HG02981 (cell line): ENCODE measurements around the gene HYAL1.
A peak's percentile ranks its signal among the peaks of the same experiment; 100 is the strongest.

Source experiments
- ATAC-seq: cut with Tn5 transposase; IDR thresholded peaks from one replicate; pipeline ENCODE4 v1.9.1; 2021; ENCODE audit warnings: mild to moderate bottlenecking, moderate library complexity; ENCODE audit not compliant: unreplicated experiment

HYAL1 gene

DNA sequence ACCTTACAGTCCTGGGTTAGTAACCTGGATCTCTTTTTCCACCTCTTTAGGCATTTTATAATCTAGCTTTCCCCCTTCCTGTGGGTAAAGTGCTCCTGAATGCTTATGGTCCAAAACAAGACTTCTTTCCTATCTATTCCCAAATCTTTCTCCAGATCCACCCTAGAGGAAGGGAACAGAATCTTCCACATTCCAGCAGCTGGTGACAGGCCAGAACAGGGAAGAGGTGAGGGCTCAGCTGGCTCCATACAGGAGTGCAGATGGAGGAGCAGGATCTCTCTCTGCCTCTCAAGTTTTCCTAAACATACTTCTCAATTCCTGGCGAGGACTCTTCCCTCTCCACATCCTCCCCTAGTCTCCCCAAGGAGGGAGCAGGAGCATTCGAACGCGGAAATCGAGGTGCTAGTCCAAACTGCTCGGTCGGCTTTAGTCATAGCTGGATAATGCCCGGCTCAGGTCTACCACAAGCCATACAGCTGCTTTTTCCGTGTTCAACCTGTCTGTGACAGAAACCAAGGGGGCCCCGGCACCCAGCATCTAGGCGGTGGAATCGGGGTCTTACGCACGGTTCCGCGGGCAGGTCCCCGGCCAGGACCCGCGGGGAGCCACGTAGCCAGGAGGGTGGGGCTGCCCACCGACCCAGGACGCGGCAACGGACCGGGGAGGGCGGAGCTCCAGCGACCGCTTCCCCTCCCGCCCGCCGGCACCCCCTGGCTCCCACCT lies 33.2 kb upstream of the HYAL1 start:
- ATAC-seq: peak; percentile 26

DNA sequence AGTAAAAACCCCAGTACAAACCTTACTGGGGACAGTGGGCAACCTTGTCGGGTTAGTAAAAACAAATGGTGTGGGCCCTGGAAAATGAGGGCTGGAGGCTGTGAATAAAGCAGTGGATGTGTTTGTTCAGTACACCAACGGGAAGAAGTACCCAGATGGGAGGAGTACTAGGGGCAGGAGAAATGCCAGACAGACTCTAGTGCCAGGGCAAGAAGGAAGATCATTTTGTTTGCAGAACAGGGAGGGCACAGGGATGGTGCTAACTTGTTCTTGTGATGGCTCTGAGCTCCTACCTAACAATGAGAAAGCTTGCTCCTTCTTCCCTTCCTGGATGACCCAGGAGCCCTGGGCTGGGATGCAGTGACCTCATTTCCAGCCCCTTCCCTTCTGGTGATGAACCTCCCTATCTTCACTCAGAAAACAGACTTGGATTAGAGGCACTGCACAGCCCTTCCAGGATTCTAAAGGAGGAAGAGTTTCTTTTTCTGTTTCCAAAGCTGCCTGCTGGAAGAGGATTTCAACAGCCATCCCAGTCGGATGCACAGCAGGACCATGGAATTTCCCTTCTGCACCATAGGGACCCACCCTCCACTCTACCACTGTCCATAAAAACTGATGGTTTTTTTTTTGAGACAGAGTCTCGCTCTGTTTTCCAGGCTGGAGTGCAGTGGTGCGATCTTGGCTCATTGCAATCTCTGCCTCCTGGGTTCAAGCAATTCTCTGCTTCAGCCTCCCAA lies 31.1 kb upstream of the HYAL1 start:
- no peak for ATAC-seq

DNA sequence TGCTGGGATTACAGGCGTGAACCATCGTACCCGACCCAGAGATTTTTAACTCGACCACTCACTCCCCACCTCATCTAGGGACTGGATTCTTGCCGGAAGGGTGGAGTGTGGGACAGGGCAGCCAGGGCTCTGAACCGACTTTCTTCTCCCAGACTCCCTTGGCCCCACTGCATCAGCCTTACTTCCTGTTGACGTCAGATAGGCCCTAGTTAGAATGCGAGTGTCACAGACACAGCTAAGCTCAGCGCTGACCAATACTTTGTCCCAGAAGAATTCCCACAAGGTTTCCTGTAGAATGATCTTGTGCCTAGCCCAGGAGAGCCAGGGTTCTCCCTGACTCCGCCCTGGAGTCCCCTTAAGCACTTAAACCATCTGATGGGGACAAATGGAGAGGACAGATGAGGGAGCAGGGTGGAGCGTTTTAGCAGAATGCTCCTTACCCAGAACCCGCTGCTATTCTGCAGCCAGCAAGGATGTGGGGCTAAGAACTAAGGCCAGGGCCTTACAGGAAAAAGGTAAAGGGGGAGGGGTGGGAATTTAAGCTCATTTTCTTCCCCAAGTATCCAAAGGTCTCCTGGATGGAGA lies 30.5 kb upstream of the HYAL1 start:
- no peak for ATAC-seq

DNA sequence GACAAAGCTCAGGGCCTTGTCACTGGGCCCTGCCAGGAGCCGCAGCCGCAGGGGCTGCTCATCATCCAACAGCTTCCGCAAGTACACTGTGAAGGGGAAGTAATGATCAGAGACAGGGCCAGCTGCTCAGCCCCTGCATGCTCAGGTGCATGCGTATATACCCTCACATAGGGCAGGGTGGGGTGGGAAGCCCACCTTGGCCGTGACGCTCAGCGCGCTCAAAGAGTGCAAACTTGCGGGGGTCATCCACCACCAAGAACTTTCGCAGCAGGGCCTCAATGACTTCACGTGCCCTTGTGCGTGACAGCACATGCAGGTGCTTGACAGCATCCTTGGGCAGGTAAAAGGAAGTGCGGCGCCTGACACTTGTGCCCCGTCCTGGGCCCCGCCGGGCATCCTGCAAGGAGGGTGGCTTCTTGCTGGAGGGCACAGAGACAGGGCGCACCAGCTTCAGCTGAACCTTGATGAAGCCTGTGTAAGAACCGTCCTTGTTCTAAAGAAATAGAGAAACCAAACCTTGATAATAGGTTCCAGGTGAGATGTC lies 28.1 kb upstream of the HYAL1 start:
- no peak for ATAC-seq

DNA sequence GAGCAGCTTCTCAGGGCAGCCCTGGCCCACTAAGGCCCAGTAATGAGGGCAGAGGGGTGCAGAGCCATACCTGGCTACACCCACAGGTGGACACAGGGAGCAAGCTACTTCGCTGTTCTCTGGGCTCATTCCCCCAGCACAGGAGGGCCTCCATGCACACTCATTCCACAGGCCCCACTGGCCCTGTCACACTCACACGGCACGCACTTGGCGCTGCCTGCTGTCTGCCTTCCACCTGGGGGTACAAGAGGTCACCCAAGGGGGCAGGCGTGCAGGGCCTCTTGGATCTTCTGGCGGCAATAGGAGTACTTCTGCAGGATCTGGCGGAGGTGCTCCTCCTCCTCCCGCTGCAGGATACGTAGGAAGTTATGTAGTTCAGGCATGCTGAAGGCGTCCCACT lies 27.0 kb upstream of the HYAL1 start:
- no peak for ATAC-seq

DNA sequence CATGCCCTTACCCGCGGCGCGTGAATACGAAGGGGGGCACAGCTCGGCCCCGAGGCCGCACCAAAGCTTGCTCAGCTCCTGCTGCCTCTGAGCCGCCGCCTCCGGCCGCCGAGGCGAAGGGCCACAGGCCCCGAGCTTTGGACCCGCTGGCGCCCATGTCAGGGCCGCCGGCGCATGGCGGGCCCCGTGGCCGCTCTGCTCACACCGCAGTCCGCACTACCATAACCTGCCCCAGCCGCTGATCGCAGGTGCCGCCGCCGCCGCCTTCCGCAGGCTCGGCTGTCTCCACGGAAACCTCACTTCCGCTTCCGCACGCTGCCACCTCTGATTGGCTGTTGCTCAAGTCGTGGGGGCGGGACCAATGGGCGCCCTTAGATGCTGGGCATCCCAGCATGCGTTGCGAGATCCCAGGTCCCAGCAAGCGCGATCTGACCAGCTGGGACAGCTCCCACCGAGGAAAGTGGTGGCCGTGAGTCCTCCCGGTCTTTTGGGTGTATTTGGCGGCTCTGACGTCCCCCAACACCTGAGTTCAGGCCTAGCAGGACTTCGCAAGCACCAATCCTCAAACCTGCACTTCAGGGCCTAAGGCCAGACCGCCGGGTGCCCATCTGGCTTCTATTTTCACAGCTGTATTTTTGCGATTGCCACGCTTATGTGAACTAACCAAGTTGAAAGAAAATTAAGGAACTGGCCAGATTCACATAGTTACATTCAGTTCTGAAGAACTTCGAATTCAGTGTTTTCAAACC lies 24.7 kb upstream of the HYAL1 start, which contains the start of gene TUSC2:
TSS of gene TUSC2 (minus strand) at position 281 of the 749 bp plus-strand sequence. CDS start at position 157, 124 bp downstream.
- ATAC-seq: peak; percentile 79

DNA sequence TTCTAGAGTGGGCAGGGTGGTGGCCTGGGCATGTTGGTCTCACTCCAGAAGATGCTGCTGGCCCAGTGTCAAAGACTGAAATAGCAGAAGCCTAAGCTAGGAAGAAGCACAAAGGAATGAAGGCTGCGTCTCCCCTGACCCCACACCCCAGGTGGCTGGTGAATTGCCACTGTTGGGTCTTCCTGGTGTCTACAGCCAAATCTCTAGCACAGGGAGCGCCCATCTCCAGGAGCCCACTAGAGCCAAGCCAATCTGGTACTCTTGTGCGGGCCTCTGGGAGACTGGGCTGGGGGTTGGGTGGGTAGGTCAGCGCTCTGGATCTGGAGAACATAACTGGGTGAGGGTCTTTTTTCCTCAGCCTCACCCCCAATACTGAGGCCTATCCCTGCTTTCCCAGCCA lies 23.8 kb upstream of the HYAL1 start:
- no peak for ATAC-seq

DNA sequence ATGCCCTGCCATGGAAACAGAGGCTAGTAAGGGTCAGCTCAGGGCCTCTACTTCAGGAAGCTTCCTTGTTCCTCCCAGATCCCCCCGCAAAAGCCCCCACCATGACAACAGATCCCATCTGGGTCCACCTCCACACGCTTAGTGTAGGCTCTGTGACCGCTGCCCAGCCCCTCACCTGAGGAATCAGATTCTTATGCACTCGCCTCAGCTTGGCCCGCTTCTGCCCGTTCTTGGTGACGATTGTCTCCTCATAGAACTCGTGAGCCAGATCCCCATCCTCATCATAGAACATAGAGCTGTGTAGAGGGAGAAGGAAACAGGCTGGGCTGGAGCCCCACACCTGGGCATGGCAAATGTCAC lies 22.8 kb upstream of the HYAL1 start:
- ATAC-seq: no peak

DNA sequence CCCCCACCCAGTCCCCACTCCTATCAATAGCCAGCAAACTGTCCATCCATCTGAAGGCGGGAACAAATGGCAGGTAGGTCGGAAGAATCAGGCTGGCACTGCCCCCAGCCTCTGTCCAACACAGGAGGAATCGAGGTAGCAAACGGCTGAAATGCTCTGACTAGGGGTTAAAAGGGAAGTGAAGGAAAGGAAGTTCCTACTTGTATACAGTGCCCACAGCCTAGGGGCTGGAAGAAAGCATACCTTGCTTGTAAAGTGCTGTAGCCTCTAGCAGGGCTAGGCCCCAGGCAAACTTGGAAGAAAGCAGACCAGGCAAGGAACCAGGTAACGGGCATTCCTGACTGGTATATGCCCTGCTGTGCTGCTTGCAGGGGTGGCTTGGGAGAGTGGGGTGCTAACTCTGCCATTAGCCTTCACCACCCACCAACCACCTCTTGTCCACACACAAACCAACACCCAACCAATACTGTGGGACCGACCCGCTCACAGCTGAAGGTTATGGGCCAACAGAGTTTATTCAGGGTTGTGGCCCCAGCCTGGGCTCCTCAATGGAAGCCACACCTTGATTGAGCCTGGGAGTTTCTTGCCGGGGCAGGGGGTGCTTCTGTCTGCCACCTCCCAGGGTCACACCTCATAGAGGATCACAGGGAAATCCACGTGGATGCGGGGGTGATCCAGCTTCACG lies 22.3 kb upstream of the HYAL1 start:
- ATAC-seq: no peak

DNA sequence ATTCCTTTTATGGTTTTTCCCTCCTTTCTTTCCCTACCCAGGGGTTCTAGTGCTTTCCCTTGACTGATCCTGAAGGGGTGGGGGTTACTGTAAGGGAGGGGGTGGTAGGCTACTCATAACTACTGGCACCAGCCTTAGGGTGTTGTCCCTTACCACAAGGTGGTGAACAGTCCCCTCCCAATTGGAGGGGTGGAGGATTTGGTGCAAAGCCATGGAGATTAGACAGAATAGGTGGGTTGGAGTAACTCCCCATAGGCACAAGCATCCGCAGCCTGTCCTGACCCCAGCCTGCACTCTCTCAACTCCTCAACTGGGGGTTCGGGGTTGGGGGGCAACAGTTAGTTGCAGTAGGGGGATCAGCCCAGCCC lies 21.7 kb upstream of the HYAL1 start:
- no peak for ATAC-seq

DNA sequence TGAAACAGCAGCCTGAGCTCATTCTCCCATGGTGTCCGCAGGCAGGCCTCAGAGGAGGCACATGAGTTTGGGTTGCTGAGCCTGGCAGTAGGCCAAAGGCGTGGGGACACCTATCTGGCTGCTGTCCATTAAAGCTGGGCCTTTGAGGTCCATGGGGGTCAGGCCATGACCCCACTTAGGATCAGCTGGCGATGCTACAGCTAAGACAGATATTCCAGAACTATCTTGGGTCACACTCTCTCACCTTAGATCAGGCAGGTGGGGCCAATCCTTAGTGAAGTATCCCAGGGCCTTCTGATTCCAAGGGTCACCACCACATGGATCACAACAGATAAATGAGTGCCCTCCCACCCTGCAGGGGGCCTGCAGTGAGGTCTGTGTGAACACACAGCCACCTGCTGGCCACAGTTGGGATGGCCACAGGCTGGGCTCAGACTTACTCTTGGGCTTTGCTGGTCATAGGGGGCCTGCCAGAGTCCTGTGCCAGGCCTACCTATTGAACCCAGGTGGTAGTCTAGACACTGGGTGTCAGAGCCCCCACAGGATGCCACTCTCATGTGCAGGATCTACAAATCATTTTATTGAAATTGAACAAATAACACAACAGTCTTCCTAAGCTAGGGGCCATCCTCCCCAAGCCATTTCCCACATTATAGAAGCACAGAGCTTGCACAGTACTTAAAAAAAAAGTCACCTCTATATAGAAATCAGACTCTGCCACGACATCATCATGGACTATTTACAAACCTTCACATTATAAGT lies 21.2 kb upstream of the HYAL1 start:
- no peak for ATAC-seq

DNA sequence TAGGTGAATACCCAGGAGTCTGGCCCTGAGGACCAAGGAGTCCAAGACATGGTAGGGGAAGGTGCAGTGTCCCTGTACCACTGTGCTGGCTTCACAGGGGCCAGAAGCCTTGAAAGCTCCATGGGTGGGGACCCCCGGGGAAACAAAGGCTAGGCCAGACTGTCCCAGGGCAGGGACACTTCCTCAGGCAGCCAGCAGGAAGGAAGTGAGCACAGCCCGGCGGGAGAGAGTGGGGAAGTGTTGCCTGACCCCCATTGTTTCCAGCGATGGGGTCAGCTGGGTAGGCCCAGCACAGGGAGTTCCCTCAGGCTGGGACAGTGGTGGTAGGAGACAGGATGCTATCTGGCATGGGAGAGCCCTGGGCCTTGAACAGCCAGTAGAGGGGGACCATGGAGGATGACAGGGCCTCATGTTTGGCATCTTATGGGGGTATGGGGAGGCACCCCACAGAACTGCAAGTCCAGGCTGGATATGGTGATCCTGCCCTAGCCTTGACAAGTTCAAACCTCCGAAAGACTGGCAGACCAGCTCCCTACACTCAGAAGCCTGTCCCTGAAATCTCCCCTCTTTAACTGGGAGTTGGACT lies 20.3 kb upstream of the HYAL1 start:
- no peak for ATAC-seq

DNA sequence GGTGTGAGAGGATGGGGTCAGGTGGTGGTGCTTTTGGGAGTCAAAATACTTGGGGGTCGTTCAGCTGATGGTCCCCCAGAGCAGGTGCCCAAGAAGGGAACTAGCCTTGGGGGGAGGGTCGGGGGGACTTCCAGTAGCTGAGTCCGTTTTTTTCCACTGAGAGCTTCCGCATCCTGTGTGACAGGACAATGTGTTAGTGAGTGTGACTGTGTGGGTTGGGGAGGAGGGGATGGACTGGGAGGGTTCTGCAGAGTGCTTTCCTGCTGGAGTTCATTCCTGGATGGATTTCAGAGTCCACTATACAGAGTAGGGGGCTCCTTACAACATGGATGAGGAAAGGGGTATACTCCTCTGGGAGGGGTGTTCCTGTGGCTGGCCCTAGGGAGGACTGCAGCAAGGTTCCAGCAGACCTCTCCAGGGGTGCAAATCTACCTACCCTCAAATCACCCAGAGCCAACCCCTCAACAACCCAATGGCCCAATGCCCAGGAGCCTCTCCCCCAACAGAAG lies 19.8 kb upstream of the HYAL1 start:
- ATAC-seq: no peak

DNA sequence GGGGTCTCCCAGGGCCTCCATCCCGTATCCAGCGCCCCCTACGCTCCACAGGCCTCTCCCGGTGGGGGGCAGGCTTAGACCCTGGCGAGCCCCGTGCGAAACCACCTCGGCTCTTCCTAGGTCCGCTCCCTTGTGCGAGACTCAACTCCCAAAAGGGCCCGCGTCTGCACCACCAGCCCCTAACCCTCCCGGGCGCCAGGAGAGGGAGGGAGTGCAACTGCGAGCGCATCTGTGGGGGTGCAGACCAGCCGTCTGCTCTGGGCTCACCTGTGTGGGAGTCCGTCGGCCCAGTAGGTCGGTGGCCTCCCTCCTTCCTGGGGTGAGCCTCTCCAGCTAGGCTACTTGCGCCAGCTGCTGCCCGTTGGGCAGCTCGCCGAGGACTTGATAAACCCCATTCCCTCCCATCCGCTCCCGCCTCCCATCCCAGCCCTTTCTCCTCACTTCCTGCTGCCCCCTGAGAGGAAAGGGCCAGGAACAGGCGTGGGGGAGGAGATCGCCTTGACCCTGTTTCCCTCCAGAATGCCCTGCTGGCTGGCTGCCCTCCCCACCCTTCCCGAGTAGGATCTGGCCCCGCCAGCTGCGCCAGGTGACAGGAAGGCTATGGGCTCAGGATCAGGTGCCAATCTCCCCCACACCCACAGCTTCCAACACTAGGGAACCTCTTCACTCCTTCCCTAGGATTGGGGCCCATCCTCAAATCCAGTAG lies 19.2 kb upstream of the HYAL1 start, which contains the start of gene HYAL2:
TSS of gene HYAL2 (minus strand) at position 360 of the 706 bp plus-strand sequence. CDS start 2,256 bp downstream, outside the sequence.
- ATAC-seq: no peak

DNA sequence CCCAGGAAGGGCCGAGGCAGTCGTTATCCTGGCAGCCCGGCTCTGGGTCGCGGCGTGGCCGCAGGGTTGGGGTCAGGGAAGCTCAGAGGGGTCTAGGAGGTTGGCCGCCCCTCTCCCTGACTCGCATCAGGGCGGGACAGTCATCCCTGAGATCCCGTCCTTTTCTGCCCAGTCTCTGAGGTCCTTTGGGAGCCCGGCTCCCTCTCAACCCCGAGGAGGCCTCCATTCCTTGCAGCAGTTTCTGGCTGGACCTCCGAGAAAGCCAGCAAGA lies 18.7 kb upstream of the HYAL1 start:
- ATAC-seq: no peak

DNA sequence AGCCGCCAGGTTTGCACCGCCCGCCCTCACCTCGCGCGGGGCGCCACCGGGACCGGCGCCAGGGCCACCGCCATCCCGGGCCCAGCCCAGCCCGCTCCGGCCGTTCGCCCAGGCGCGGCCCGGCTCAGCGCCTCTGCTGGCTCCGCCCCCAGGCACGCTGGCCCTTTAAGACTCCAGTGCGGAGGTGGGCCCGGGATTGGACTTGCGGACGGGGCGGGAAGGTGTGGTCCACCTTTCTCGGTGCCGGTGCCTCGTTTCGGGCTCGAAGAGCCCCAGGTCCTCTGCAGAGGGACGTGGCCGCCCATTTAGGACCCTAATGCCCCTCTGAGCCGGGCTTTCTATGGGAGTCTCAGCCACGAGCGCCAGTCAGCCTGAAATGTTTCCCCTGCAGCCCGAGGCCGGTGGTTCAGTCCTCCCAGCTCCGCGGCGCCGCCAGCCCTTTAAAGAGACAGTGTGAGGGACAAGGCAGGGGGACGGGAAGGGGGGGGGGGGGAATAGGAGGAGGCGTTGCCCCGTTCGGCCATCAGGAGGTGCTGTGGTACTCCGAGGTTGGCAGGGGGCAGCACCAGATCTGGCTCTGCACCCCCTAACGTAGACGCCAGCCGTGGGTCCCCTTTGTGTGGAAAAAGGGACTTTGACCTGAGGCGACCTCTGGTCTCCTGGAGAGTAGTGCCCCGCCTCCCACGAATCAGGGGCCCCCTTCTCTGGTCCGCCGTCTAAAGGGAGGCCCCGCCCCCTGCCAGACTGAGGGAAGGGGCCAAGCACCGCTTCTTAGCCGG lies 18.2 kb upstream of the HYAL1 start:
- peak; percentile 78 for ATAC-seq

DNA sequence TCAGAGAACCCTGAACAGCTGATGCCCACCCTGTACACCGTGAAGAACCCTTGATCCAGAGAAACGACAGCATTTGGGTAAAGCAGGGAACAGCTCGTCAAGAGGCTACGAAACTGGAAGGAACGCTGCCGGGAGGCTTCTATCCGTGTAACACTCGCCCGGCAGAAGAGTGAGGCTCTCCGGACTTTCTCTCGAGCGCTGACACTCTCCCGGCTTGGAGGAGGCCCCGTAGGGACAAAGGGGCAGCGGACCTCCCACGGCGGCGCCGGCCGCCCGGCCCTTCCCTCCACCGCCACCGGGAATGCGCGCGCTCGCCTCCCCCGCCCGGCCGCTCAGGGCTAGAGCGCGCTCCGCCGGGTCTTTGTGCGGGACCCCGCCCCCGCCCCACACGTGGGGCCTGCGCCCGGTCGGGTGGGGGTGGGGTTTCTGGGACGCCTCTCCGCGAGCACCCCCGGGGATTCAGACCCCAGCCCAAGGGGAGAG lies 17.5 kb upstream of the HYAL1 start:
- peak; percentile 36 for ATAC-seq
